RWPE2 (cell line): Measurements from ENCODE around the gene SNX2.
"Not testable (repeated sequence)": the region's sequence is repeated elsewhere in the genome, so short reads cannot be mapped to it uniquely, and the experiment has no call there.

Source experiments
- ATAC-seq: fragments of 200-7000 bp; cut with Tn5 transposase; 3 replicates; pipeline ENCODE4 v1.9.1; 2021; ENCODE audit warnings: low read depth
- DNase-seq: peaks from one replicate; pipeline ENCODE4 v3.0.0-alpha.2; 2020; ENCODE audit warnings: low spot score
- H3K27ac ChIP-seq: fragments of 450-650 bp; 2 replicates; pipeline ENCODE4 v1.5.1; 2017; ENCODE audit warnings: mild to moderate bottlenecking; ENCODE audit not compliant: poor library complexity, severe bottlenecking
- H3K27me3 ChIP-seq: fragments of 250-450 bp; sonication (Bioruptor Pico); 2 replicates; pipeline ENCODE4 v1.5.1; 2021; ENCODE audit warnings: mild to moderate bottlenecking, moderate library complexity; ENCODE audit not compliant: insufficient read depth, poor library complexity, severe bottlenecking
- H3K36me3 ChIP-seq: fragments of 250-450 bp; sonication (Bioruptor Pico); 2 replicates; pipeline ENCODE4 v1.5.1; 2020; ENCODE audit warnings: low read depth, mild to moderate bottlenecking, moderate library complexity
- H3K4me1 ChIP-seq: fragments of 250-450 bp; sonication (Bioruptor Pico); 2 replicates; pipeline ENCODE4 v1.5.1; 2021; ENCODE audit warnings: mild to moderate bottlenecking, moderate library complexity; ENCODE audit not compliant: insufficient read depth, poor library complexity, severe bottlenecking
- H3K4me3 ChIP-seq: fragments of 250-450 bp; sonication (Bioruptor Pico); 2 replicates; pipeline ENCODE4 v1.5.1; 2021; ENCODE audit warnings: mild to moderate bottlenecking, moderate library complexity; ENCODE audit not compliant: severe bottlenecking
- H3K9me3 ChIP-seq: fragments of 250-450 bp; sonication (Bioruptor Pico); 2 replicates; pipeline ENCODE4 v1.5.1; 2021; ENCODE audit warnings: mild to moderate bottlenecking, moderate library complexity; ENCODE audit not compliant: severe bottlenecking
- CTCF ChIP-seq: fragments of 450-650 bp; IDR thresholded peaks from one replicate; pipeline ENCODE4 v1.5.1; 2017; ENCODE audit warnings: mild to moderate bottlenecking, moderate library complexity; ENCODE audit not compliant: poor library complexity, severe bottlenecking

The SNX2 gene

DNA sequence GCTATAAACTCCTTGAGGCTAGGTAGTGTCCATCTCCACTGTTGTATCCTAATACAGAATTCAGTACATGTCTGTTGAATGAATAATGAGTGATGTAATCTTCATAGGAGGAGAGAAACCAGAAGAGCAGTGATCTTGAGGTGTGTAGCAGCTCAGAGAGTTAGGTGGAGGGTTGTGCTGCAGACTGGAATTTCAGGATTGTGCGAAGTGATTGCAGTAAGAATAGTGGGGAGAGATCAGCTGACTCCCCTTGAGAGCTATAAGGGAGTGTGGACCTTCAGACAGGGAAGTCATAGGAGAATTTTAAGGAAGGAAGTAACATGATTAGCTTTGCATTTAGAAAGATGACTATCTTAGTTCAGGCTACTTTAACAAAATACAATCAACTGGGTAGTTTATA lies 74.9 kb downstream of the SNX2 start:
- TF ChIP-seq CTCF = no peak
- peaks cover 29% of the 10 kb centered on the region for H3K4me1 ChIP-seq
- DNase-seq = no peak

DNA sequence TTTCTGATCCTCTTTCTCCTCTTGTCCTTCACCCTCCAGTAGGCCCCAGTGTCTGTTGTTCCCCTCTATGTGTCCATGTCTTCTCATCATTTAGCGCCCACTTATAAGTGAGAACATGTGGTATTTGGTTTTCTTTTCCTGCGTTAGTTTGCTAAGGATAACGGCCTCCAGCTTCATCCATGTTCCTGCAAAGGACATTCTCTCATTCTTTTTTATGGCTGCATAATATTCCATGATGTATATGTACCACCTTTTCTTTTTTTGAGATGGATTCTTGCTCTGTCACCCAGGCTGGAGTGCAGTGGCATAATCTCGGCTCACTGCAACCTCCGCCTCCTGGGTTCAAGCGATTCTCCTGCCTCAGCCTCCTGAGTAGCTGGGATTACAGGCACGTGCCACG lies 82.7 kb downstream of the SNX2 start:
- not testable (repeated sequence) for ATAC-seq, DNase-seq, H3K27me3 ChIP-seq

More for the DNA sequence above, 74.9 kb downstream of the SNX2 start:
- no peak overlapping the region for H3K4me3 ChIP-seq
- no peaks in the 10 kb centered on the region for H3K9me3 ChIP-seq
- H3K27ac ChIP-seq = peak overlapping the region; percentile 30
- H3K27me3 ChIP-seq = no peaks in the 10 kb centered on the region
- peak; percentile 32 for ATAC-seq
- peaks cover 16% of the 10 kb centered on the region for H3K36me3 ChIP-seq

GRCh38 chr5:122858451-122858850 lies 83.6 kb downstream of the SNX2 start:
- peaks cover 17% of the 10 kb centered on the region for H3K4me1 ChIP-seq
- H3K36me3 ChIP-seq = peaks cover 13% of the 10 kb centered on the region
- H3K9me3 ChIP-seq = peaks cover 2% of the 10 kb centered on the region
- no peak for DNase-seq
- H3K27me3 ChIP-seq = no peaks in the 10 kb centered on the region
- peak overlapping the region; percentile 6 for H3K27ac ChIP-seq
- no peak for TF ChIP-seq CTCF
- peak; percentile 87 for ATAC-seq
- H3K4me3 ChIP-seq = no peak overlapping the region

More for the DNA sequence above, 82.7 kb downstream of the SNX2 start:
- not testable (repeated sequence) for H3K4me3 ChIP-seq, H3K27ac ChIP-seq, H3K9me3 ChIP-seq
- peaks cover 14% of the 10 kb centered on the region for H3K4me1 ChIP-seq
- H3K36me3 ChIP-seq = peaks cover 13% of the 10 kb centered on the region

DNA sequence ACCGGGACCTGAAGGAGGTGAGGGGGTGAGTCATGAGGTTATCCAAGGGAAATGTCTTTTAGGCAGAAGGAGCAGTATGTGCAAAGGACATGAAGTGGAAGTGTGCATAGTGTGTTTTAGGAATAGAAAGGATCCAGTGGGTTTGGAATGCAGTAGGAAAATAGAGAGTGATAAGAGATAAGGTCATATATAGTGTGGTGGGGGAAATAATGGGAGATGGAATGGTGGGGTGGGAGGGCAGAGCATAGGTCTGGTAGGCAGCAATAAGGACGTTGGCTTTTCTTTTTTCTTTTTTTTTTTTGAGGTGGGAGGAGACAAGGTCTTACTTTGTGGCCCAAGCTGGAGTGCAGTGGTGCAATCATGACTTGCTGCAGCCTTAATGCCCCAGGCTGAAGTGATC lies 88.4 kb downstream of the SNX2 start:
- no peak for DNase-seq
- H3K27me3 ChIP-seq = no peaks in the 10 kb centered on the region
- no peak overlapping the region for H3K27ac ChIP-seq
- H3K9me3 ChIP-seq = peaks cover 2% of the 10 kb centered on the region
- peaks cover 12% of the 10 kb centered on the region for H3K4me1 ChIP-seq
- TF ChIP-seq CTCF = no peak
- peaks cover 10% of the 10 kb centered on the region for H3K36me3 ChIP-seq
- ATAC-seq = no peak
- H3K4me3 ChIP-seq = no peak overlapping the region

DNA sequence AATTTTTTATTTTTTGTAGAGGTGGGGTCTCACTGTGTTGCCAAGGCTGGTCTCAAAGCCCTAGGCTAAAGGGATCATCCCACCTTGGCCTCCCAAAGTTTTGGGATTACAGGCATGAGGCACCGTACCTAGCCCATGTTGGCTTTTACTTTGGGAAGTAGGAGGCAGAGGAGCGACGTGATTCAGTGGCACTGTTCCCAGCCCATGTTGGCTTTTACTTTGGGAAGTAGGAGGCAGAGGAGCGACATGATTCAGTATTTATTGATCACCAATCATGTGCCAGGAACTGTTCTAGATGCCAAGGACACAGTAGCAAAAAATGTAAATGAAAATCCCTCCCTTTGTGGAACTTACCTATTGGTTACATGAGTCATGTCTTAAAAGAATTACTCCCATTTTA lies 88.8 kb downstream of the SNX2 start:
- ATAC-seq (no peak), DNase-seq (no peak)
- peaks cover 2% of the 10 kb centered on the region for H3K9me3 ChIP-seq
- peaks cover 14% of the 10 kb centered on the region for H3K36me3 ChIP-seq
- no peak for TF ChIP-seq CTCF
- H3K4me3 ChIP-seq = no peak overlapping the region
- no peak overlapping the region for H3K27ac ChIP-seq
- H3K4me1 ChIP-seq = peaks cover 7% of the 10 kb centered on the region
- H3K27me3 ChIP-seq = no peaks in the 10 kb centered on the region
